Measurements from ENCODE around the gene PRKCH. TPM values are rescaled to one million over a fixed set of nuclear protein-coding genes. Genes with fewer than 3 reads are reported as not detected.

Gene PRKCH
- 10 to 100 TPM in 2 of 3 donors, 1 to 10 TPM in 1; 5.1 to 19.7 (median 10.1) TPM for polyA plus RNA-seq

DNA sequence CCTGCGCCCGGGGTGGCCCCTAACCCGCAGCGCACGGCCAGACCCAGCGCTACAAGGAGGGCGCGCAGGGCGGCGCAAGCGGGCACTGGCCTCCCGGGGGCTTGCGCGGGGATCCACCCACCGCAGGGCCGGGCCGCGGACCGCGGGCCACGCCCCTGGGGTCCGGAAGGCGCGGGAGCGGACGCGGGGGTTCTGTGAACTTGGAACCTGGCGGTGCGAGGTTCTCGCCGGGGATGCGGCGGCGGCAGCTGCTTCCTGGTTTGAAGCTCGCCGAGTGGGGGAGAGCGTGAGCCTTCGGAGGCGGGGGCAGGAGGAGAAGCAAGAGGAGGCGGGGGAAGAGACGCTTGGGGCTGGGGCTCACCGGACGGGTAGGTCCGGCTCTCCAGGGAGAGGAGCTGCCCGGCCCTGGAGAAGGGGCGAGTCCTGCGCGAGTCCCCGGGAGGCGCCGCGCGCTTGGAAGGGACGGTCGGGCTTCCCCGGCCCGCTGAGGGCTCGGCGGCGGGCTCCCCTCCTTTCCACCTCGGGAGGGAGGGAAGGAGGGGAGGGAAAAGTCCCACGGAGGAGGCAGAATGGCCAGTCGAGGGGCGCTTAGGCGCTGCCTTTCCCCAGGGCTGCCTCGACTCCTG, at the start of gene PRKCH:
PRKCH (plus strand) TSS at position 195 of the 626 bp plus-strand sequence. CDS start 523 bp downstream, outside the sequence.
- H3K27ac ChIP-seq (ENCODE audit: low read depth, low read length), result no peak within 1 kb of the TSS
- 0 to 1% (median 1%) methylated on average over 41 to 66 of the region's 66 CpGs for WGBS, 3 donors

DNA sequence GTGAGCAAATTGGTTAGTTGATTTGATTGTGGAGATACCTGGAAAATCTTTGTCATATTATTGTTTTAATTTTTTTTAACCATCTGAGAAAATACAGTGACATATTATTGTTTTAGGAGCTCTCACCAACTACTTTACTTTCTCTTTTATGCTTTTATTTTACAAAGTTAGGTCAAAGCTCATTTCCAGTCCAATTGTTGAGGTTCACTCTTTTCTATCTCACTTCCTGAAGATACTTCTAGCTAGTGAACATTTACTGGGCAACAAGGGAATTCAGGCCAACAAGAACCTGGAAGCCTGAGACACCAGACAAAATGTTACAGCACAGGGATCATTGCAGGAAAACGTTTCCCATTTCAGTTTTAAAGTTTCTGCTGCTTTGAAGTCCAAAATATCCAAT, 44.1 kb upstream of the PRKCH start:
- 21 to 67% (median 56%) methylated on average over 1 of the region's 1 CpG for WGBS, 3 donors
- no peak overlapping the region for H3K27ac ChIP-seq (ENCODE audit: low read depth, low read length)

DNA sequence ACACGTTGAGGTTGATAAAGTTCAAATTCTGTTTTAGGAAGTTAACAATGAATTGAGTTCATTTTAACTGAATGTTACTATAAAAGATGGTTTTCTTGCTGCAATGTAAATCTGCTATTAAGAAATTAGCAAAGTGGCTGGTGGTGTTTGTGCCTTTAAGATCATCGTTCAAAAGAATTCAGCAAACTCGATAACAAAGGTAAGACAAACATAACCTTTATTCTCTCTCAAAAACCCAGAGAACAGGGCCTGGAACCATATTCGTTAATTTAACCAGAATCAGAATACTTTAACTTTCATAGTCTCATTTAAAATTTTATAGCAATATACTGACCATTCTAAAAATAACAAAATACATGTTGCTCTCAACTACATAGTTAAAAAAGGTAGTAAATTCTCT, 43.6 kb upstream of the PRKCH start:
- WGBS, 3 donors, result 31 to 89% (median 87%) methylated on average over 4 of the region's 4 CpGs

DNA sequence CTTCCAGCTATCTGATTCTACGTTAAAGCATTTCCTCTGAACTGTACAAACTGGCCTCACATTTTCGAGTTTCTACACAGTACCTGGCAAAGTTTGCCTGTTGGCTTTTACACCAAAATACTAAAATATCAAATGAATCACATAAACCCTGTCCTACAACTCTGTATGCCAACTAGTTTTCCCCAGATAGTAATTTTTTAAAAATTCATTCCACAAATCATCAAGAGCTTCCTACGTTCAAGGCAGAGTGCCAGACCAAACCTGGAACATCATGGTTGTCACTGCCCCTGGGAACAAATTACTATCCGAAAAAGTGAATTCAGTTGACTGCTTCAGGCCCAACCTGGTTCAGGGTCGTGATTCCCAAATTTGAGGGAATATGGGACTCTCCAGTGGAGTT, 42.3 kb upstream of the PRKCH start:
- no peak overlapping the region for H3K27ac ChIP-seq (ENCODE audit: low read depth, low read length)
- 24 to 61% (median 46%) methylated on average over 5 of the region's 5 CpGs for WGBS, 3 donors

More for the DNA sequence above, 43.6 kb upstream of the PRKCH start:
- no peak overlapping the region for H3K27ac ChIP-seq (ENCODE audit: low read depth, low read length)

DNA sequence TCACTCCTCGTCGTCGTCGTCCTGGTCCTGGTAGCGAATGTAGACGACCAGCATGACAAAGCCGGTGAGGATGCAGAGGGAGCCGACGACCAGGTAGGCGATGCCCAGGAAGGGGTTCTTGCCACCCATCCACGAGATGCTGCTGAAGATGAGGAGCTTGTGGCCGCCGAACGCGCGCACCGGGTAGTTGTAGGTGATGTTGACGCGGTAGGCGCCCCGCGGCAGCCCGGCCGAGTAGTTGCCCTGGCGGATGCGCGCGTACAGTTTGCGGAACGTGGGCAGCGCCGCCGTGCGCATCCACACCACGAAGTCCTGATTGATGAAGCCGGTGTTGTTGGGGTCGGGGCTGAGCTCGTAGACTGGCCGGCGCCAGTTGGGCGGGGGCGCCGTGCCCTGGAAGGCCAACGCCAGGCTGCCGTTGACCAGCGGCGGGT, 41.3 kb upstream of the PRKCH start:
- 4 to 19% (median 15%) methylated on average over 46 to 47 of the region's 47 CpGs for WGBS, 3 donors
- no peak overlapping the region for H3K27ac ChIP-seq (ENCODE audit: low read depth, low read length)

DNA sequence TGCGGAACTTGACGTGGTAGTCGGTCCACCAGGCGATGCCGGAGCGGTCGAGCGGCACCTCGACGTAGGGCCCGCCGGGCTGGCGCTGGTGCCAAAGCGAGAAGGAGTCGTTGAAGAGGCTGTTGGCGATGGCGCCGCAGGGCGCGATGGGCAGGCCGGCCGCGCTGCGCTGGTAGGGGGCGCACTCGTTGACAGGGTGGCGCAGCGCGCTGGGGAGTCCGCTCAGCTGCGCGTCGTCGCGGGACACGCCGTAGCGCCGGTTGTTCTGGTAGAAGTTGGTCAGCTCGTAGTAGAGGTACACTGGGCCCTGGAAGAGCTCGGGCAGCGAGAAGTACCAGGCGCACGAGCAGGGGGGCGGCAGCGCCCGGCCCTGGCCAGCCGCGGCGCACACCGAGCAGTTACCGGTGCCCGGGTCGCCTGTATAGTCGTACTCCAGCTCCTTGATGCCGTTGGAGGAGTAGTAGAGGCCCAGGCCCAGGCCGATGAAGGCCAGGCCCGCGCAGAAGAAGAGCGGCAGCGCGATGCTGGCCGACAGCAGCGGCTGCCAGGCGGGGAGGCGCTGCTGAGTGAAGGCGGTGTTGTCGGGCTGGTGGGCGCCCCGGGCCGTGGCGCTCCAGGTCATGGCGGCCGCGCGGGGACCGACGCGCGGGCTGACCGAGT, 40.7 kb upstream of the PRKCH start:
- no peak overlapping the region for H3K27ac ChIP-seq (ENCODE audit: low read depth, low read length)
- WGBS, 3 donors, result 0 to 2% (median 2%) methylated on average over 77 to 81 of the region's 81 CpGs

DNA sequence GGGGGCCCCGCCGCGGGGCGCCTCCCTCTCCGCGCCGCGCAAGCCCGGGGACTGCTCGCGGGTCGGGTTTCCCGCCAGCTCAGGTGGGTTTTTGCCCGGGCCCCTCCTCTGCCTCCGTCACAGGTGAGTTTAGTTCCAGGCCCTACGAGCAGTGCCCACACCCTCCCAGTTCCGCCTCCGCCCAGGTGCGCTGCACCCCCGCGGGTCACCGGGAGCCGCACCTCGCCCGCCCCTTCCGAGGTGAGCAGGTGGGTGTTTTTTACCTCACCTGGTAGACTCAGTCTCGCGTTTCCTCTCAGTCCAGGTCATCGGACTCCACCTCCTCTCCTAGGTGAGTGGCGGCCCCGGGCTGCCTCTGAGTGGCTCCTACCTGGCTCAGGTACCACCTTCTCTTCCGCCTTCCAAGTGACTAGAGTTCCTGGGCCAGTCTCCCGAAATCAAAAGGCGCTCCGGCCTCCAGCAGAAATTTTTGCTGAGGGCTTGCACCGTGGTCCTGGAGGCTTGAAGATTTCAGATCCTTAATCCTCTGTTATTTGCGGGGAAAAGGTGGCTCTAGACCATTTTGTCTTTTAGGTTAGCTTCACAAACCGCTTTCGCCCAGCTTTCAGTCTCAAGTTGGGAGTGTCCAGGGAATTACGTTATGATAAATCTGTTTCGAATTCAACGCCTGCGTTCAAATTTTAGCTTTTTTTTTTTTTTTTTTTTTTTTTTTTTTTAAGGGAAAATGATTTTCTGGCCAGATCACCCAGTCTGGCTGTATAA, 40.0 kb upstream of the PRKCH start, which contains the start of gene TMEM30B:
TMEM30B (minus strand) TSS at position 153 of the 762 bp plus-strand sequence. CDS start 191 bp downstream, outside the sequence.
- no peak within 1 kb of the TSS for H3K27ac ChIP-seq (ENCODE audit: low read depth, low read length)
- 6 to 22% (median 18%) methylated on average over 41 to 43 of the region's 43 CpGs for WGBS, 3 donors

DNA sequence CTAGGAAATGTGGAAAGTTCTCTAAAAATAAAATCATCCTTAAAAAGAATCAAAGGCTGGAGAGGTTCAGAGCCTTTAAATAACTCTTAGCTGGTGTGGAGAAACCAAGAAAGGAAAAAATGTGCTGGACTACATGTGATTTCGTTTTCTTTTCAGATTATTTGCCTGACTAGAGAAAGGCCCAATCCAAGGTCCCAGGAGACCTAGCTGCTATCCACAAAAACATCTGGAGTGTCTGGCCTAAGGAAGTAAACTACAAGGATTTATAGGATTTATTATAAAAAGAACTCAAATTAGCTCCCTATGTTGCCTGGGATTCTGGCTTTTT, 39.5 kb upstream of the PRKCH start:
- no peak overlapping the region for H3K27ac ChIP-seq (ENCODE audit: low read depth, low read length)
- 33 to 52% (median 49%) methylated on average over 1 of the region's 1 CpG for WGBS, 3 donors

DNA sequence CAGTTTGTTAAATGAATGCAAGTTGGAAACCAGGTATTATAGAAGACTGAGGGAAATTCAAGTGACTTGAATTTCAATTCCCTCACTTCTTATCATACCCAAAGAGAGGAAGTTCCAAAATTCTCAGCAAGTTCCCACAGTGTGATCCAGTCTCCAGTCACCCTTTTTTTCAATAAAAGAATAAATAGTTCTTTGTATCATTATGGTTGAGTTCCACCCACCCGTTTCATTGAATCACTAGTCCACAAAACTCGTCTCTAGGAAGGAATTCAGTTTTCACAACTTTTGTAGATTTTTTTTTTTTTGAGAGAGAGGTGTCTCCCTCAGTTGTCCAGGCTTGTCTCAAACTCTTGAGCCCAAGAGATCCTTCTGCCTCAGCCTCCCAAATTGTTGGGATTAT, 38.6 kb upstream of the PRKCH start:
- H3K27ac ChIP-seq (ENCODE audit: low read depth, low read length), result no peak overlapping the region
- 83 to 90% (median 88%) methylated on average over 2 of the region's 2 CpGs for WGBS, 3 donors

DNA sequence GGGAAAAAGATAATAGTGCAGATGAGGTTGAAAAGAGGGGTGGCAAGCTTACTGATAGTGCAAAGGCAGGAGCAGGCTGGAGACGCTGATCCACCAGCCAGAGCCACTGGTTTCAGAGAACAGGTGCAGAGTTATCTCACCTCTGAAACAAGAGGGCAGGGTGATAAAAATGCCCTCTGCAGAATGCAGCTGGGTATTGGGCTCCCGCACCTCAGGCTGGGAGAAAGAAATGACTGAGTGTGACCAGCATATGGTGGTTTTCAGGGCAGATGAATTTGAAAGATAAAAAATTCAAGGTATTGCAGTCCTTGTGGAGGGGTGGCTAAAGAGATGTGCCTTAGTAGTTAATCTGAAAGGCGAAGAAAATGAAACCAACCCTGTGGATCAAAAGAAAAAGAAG, 37.4 kb upstream of the PRKCH start:
- no peak overlapping the region for H3K27ac ChIP-seq (ENCODE audit: low read depth, low read length)
- 47 to 81% (median 81%) methylated on average over 3 of the region's 3 CpGs for WGBS, 3 donors

DNA sequence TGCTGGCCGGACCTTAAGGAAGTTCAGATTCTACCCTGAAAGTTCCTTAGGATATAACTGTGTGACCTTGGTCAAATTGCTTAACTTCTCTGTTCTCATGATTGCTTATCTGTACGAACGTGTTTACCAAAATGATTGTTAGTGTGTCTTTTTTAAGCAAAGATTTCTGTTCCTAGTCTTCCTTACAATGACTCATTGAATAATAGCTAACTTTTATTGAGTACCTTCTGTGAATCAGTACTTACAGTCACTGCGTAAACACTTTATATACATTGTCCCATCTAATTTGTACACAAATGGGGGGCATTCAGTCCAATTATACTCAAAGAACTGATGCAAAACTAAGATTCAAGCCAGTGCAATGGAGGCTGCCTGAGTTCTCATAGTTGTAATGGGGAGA, 36.0 kb upstream of the PRKCH start:
- 63 to 83% (median 81%) methylated on average over 4 of the region's 4 CpGs for WGBS, 3 donors
- no peak overlapping the region for H3K27ac ChIP-seq (ENCODE audit: low read depth, low read length)

DNA sequence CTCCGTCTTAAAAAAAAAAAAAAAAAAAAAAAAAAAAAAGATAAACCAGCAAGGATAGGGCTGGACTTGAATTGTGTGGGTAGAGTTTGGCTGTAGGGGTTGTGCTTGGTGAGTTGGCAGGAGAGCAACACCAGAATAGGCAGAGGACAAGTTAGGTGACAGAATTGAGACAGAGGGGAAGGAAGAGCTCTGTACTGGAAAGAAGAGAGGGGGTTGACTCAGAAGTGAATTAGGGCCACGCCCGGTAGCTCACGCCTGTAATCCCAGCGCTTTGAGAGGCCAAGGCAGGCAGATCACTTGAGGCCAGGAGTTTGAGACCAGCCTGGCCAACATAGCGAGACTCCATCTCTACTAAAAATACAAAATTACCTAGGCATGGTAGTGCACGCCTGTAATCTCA, 34.2 kb upstream of the PRKCH start:
- WGBS, 3 donors, result 87 to 92% (median 91%) methylated on average over 7 of the region's 7 CpGs
- no peak overlapping the region for H3K27ac ChIP-seq (ENCODE audit: low read depth, low read length)

DNA sequence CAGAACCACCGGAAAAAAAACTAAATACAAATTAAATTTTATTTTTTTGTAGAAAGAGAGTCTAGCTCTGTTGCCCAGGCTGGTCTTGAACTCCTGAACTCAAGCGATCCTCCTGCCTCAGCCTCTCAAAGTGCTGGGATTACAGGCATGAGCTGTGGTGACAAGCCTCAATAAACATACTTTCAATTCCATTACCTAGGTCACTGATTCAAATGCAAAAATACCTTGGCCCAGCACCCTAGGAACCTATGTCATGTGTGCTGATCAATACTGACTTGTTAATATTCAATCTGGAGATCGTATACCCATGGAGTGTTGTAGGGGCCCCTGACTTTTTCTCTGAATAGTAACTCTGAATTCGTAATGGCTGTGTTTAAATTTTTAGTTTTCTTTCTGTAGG, 33.2 kb upstream of the PRKCH start:
- 62 to 90% (median 89%) methylated on average over 4 of the region's 4 CpGs for WGBS, 3 donors
- no peak overlapping the region for H3K27ac ChIP-seq (ENCODE audit: low read depth, low read length)

DNA sequence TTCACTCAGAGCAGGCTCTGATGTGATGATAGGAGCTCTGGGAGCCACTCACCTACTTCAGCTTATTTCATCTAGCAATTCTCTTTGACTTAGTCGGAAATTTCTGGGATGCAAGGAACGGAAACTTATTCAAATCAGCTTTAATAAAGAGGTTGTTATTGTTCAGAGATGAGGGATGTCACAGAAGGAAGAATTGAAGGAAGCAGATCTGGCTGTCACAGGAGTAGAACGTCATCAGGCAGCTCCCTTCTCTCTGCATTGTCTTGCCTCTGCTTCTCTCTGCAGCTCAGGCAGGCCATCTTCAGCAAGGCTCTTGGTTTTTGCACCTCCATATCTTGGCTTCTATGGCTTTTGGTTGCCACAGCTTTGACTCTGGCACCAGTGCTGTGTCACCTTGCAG, 32.7 kb upstream of the PRKCH start:
- no peak overlapping the region for H3K27ac ChIP-seq (ENCODE audit: low read depth, low read length)
- WGBS, 3 donors, result 57 to 81% (median 77%) methylated on average over 3 of the region's 3 CpGs

DNA sequence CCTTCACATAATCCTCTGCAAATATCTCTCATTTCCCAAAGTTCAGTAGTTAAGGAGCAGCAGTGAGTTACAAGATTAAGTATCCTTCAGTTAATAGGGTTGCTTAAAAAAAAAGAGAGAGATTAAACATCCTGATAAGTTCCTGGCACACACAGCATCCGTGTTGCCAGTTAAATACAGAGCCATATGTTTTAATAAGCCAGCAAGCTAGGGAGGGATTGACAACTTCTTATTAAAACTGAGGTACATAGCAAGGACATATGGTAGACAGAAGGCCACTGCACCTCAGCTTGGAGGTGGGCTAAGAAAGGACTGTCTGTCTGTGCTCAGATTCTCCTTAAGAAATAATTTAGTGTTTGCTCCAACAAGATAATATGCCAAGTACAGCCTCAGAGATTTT, 30.7 kb upstream of the PRKCH start:
- 24 to 42% (median 30%) methylated on average over 1 of the region's 1 CpG for WGBS, 3 donors
- no peak overlapping the region for H3K27ac ChIP-seq (ENCODE audit: low read depth, low read length)

DNA sequence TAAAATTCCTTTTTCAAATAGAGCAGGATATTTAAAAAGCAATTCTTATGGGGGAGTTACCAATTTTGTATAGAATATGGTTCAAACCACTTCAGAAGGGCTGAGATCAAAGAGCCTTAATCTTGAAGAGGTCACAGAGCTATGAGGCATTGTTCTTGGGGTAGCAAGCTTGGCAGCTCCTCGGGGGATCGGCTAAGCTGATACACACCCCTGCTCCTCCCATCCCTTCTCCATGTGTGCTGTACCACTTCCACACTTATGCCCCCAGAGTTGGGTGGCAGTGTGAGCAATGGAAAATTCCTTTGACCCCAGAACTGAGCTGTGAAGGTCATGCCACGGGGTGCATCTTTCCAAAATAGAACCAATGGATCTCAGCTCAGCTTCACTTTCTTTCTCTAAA, 25.2 kb upstream of the PRKCH start:
- 34 to 55% (median 43%) methylated on average over 3 of the region's 3 CpGs for WGBS, 3 donors
- no peak overlapping the region for H3K27ac ChIP-seq (ENCODE audit: low read depth, low read length)

DNA sequence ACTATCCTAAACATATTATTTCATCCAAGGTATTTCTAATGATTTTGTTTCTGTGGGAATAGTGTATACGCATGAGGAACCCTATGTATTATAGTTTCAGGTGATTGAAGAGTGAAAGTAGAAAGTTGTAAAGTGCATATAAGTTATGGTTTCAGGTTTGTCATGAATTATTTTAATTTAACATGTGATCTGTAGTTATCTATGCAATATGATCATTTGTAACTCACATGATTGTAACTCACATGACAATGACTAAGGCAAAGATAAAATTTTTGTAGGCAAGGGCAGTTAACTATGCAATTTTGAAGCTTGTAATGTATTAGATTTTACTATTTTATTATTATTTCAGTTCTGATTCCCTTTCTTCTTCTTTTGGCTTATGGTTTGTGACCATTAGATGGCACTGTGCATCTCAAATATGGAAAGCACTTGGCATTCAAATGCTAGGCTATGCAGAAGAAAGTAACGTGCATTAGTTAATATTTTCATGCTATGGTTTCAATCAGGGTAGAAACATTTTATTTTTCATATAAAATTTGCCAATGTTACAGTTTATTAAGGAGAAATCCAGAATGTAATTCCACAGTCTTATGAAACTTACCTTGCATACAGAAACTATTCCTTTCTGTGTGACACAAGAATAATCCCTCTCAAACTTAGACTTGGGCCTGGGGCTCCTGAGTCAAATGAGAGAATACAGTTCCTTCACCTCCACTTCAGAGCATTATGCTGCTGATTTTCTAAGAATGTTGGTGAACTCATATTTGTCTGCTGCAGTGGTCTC, 24.5 kb upstream of the PRKCH start:
- WGBS, 3 donors, result 34 to 43% (median 40%) methylated on average over 2 of the region's 2 CpGs
- H3K27ac ChIP-seq (ENCODE audit: low read depth, low read length), result no peak overlapping the region

DNA sequence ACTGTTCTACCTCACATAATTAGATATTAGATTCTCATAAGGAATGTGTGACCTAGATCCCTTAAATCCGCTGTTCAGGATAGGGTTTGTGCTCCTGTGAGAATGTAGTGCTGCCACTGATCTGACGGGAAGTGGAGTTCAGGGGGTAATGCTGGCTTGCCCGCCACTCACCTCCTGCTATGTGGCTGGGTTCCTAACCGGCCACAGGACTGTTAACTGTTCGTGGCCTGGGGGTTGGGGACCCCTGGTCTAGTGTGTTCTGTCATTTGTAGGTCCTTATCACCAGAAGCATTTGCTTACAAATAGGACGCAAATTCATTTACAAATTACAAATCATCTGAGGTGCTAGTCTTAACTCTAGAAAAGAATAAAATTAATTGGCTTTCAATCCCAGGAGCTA, 23.8 kb upstream of the PRKCH start:
- H3K27ac ChIP-seq (ENCODE audit: low read depth, low read length), result no peak overlapping the region
- WGBS, 3 donors, result 71 to 79% (median 79%) methylated on average over 6 of the region's 6 CpGs

DNA sequence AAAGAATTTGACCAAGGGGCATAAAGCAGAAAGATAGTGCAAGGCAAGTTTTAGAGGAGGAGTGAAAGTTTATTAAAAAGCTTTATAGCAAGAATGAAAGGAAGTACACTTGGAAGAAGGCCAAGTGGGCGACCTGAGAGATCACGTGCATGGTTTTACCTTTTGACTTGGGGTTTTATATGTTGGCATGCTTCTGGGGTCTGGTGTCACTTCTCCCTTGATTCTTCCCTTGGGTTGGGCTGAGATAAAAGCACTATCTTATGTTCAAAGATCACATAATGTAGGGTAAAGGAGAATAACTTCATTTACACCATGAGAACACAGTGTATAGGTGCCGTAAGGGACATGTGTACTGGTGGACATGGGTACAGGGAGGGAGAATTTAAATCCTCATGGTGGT, 22.6 kb upstream of the PRKCH start:
- H3K27ac ChIP-seq (ENCODE audit: low read depth, low read length), result no peak overlapping the region
- WGBS, 3 donors, result 43 to 67% (median 43%) methylated on average over 3 of the region's 3 CpGs
